Fibroblast of lung (primary cell): ENCODE results near the gene FAM204A. TPM values are rescaled to one million over a fixed set of nuclear protein-coding genes. Genes with fewer than 3 reads are reported as not detected.

Source experiments
- DNase-seq, 2 donors: peaks; one replicate each; pipeline versions ENCODE4 v3.0.0 to v3.0.0-alpha.2; 2010; ENCODE audit warnings: low read depth in 2 of 2
- H2AFZ ChIP-seq: 2 replicates; pipeline ENCODE4 v1.5.1; 2012; ENCODE audit warnings: low read length, control low read depth, inconsistent platforms
- H3K27ac ChIP-seq: 2 replicates; pipeline ENCODE4 v1.5.1; 2011; ENCODE audit warnings: low read length, control low read depth; ENCODE audit not compliant: insufficient read depth
- H3K27me3 ChIP-seq: 2 replicates; pipeline ENCODE4 v1.5.1; 2011; ENCODE audit warnings: mild to moderate bottlenecking, low read length; ENCODE audit not compliant: control insufficient read depth, insufficient read depth
- H3K36me3 ChIP-seq: 2 replicates; pipeline ENCODE4 v1.5.1; 2011; ENCODE audit warnings: low read length; ENCODE audit not compliant: control insufficient read depth, insufficient read depth
- H3K4me1 ChIP-seq: 2 replicates; pipeline ENCODE4 v1.5.1; 2011; ENCODE audit warnings: low read length; ENCODE audit not compliant: control insufficient read depth, insufficient read depth; ENCODE audit errors: extremely low read depth
- H3K4me2 ChIP-seq: 2 replicates; pipeline ENCODE4 v1.5.1; 2011; ENCODE audit warnings: low read length, control low read depth; ENCODE audit not compliant: insufficient read depth; ENCODE audit errors: extremely low read depth
- H3K4me3 ChIP-seq, 4 experiments: fragments of 200-600 bp in 1 of 4; sonication (generic) in 1 of 4; replicated peaks in 1 of 4; 2 replicates each; pipeline ENCODE4 v1.5.1; 2011 to 2016; ENCODE audit warnings: low read length in 4 of 4, low read depth in 3 of 4, mild to moderate bottlenecking in 3 of 4, control low read depth in 2 of 4, inconsistent platforms in 1 of 4, mixed read lengths in 1 of 4; ENCODE audit not compliant: insufficient read depth in 1 of 4; ENCODE audit errors: control extremely low read depth in 1 of 4
- H3K79me2 ChIP-seq: 2 replicates; pipeline ENCODE4 v1.5.1; 2012; ENCODE audit warnings: mild to moderate bottlenecking, low read length, inconsistent platforms; ENCODE audit not compliant: control insufficient read depth, insufficient read depth
- H3K9ac ChIP-seq: 2 replicates; pipeline ENCODE4 v1.5.1; 2011; ENCODE audit warnings: mild to moderate bottlenecking, low read length, control low read depth; ENCODE audit not compliant: insufficient read depth
- H3K9me3 ChIP-seq: 2 replicates; pipeline ENCODE4 v1.5.1; 2012; ENCODE audit warnings: low read depth, low read length; ENCODE audit not compliant: control insufficient read depth, insufficient read depth
- H4K20me1 ChIP-seq: 2 replicates; pipeline ENCODE4 v1.5.1; 2011; ENCODE audit warnings: low read length; ENCODE audit not compliant: control insufficient read depth, insufficient read depth; ENCODE audit errors: extremely low read depth
- CTCF ChIP-seq, 2 donors: IDR thresholded peaks in 1 of 2; conservative IDR thresholded peaks in 1 of 2; 1 replicate in 1 of 2; 2 replicates in 1 of 2; pipeline ENCODE4 v1.5.1; 2011 to 2012; ENCODE audit warnings: low read length in 2 of 2, control low read depth in 1 of 2, inconsistent platforms in 1 of 2, low read depth in 1 of 2, mild to moderate bottlenecking in 1 of 2
- EZH2 ChIP-seq: IDR thresholded peaks from 2 replicates; pipeline ENCODE4 v1.5.1; 2012; ENCODE audit warnings: low read length, control low read depth, mild to moderate bottlenecking; ENCODE audit errors: missing control alignments
- polyA plus RNA-seq, 2 donors: library from polyadenylated mRNA; depleted of rRNA in 1 of 2; stranded (reverse) in 1 of 2; unstranded in 1 of 2; fragments of >200 nt; gene quantifications; 2 replicates each; pipeline ENCODE4 v1.2.1, GENCODE V29; 2011 to 2012; ENCODE audit warnings: missing spikeins in 1 of 2
- total RNA-seq: library from RNA; depleted of rRNA; stranded (reverse); fragments of >200 nt; gene quantifications from 2 replicates; pipeline ENCODE4 v1.2.1, GENCODE V29; 2014

Gene FAM204A
- total and polyA plus RNA-seq, 2 donors (not counting 1 experiment from before 2014, with no cell fraction given) = 47.2 to 54.8 TPM

GRCh38 chr10:118309911-118310310, 32.2 kb downstream of the FAM204A start:
- no peak for TF ChIP-seq CTCF (conservative IDR thresholded peaks at IDR 0.05 in 1 of 2, IDR thresholded peaks at IDR 0.05 in 1 of 2; ENCODE audit: low read depth in 1 of 2, low read length in 2 of 2)
- TF ChIP-seq EZH2 = no peak
- Histone ChIP-seq H3K27ac (no peak overlapping the region), H3K9me3 (no peaks in the 10 kb centered on the region), H3K79me2 (no peaks in the 10 kb centered on the region), H3K36me3 (peaks cover 3% of the 10 kb centered on the region), H2AFZ (no peak overlapping the region), H4K20me1 (no peaks in the 10 kb centered on the region), H3K9ac (no peak overlapping the region), H3K4me2 (no peak overlapping the region), H3K27me3 (no peaks in the 10 kb centered on the region), H3K4me3 (no peak overlapping the region), H3K4me1 (no peaks in the 10 kb centered on the region)
- no peak for DNase-seq

GRCh38 chr10:118308664-118309063, 33.5 kb downstream of the FAM204A start:
- no peaks in the 10 kb centered on the region for H3K9me3 ChIP-seq
- peaks cover 3% of the 10 kb centered on the region for H3K36me3 ChIP-seq
- no peaks in the 10 kb centered on the region for H4K20me1 ChIP-seq
- no peak overlapping the region for H3K9ac ChIP-seq
- no peak overlapping the region for H3K4me3 ChIP-seq
- no peaks in the 10 kb centered on the region for H3K4me1 ChIP-seq
- no peak for DNase-seq
- TF ChIP-seq EZH2 = no peak
- TF ChIP-seq CTCF (conservative IDR thresholded peaks at IDR 0.05 in 1 of 2, IDR thresholded peaks at IDR 0.05 in 1 of 2; ENCODE audit: low read depth in 1 of 2, low read length in 2 of 2) = peak in 1 of 2 donors; percentile 1
- no peaks in the 10 kb centered on the region for H3K79me2 ChIP-seq
- no peaks in the 10 kb centered on the region for H3K27me3 ChIP-seq
- no peak overlapping the region for H3K27ac ChIP-seq
- H2AFZ ChIP-seq = no peak overlapping the region
- H3K4me2 ChIP-seq = no peak overlapping the region

DNA sequence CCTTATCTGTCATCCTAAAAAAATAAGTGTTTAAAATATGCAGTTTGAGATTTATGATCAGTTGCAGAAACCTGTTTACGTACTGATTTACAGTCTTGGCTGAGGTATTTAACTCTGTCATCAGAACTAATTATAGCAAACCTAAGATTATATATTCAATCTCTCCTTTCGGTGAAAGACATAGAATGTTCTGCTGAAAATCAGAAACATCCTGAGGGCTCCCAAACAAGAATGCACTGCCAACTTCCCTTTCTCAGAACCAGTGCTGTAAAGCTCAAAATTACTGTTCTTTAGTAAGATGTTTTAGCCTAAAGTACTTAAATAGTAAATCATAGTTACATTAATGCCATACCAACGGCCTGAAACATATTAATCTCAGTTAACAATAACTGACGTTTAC, 34.3 kb downstream of the FAM204A start:
- no peaks in the 10 kb centered on the region for H3K4me1 ChIP-seq
- no peaks in the 10 kb centered on the region for H3K27me3 ChIP-seq
- no peaks in the 10 kb centered on the region for H4K20me1 ChIP-seq
- TF ChIP-seq EZH2 (no peak), CTCF (conservative IDR thresholded peaks at IDR 0.05 in 1 of 2, IDR thresholded peaks at IDR 0.05 in 1 of 2; ENCODE audit: low read depth in 1 of 2, low read length in 2 of 2) (no peak)
- H3K9me3 ChIP-seq = no peaks in the 10 kb centered on the region
- no peak overlapping the region for H2AFZ ChIP-seq
- no peak for DNase-seq
- no peak overlapping the region for H3K27ac ChIP-seq
- no peak overlapping the region for H3K4me3 ChIP-seq
- H3K9ac ChIP-seq = no peak overlapping the region
- no peak overlapping the region for H3K4me2 ChIP-seq
- no peaks in the 10 kb centered on the region for H3K79me2 ChIP-seq
- peaks cover 3% of the 10 kb centered on the region for H3K36me3 ChIP-seq
